ENCODE results near the gene GRIK5.

DNA sequence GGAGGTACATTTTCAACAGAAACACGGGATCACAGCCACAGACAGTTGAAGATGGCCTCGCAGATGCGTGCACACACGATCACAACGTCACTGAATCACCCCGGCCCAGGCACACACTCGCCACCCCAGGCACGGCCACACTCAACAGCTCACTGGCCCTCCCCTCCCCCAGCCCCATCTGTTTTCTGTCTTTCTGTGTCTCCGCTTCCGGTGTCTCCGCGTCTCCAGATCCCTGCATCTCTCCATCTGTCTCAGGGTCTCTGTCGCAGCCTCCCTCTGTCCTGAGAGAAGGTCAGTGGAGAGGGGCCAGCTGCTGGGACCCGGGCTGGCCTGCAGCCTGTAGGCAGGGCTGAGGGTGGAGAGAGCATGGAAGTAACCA is 72.2 kb downstream of the GRIK5 start:
- no peak for TF ChIP-seq CTCF (IDR thresholded peaks at IDR 0.05)
- TF ChIP-seq POLR2A (IDR thresholded peaks at IDR 0.05): no peak
